ENCODE data around the gene SPI1.

The SPI1 gene

GRCh38 chr11:47391711-47392432 is 13.5 kb upstream of the SPI1 start:
- H3K4me3 ChIP-seq (ENCODE audit: low read length): no peak overlapping the region
- H3K36me3 ChIP-seq (ENCODE audit: control insufficient read depth, insufficient read depth, low read length, severe bottlenecking): no peaks in the 10 kb centered on the region
- no peak for DNase-seq (ENCODE audit: low read depth)
- no peaks in the 10 kb centered on the region for H3K27me3 ChIP-seq (replicated peaks; ENCODE audit: control insufficient read depth, insufficient read depth, low read length)
- no peaks in the 10 kb centered on the region for H3K9me3 ChIP-seq (ENCODE audit: control insufficient read depth, low read length)
- H3K9ac ChIP-seq (ENCODE audit: low read length): no peak overlapping the region
- peaks cover 4% of the 10 kb centered on the region for H3K4me1 ChIP-seq (ENCODE audit: control insufficient read depth, insufficient read depth, low read length)

GRCh38 chr11:47391077-47391583 is 12.8 kb upstream of the SPI1 start:
- H3K9ac ChIP-seq (ENCODE audit: low read length): no peak overlapping the region
- peaks cover 4% of the 10 kb centered on the region for H3K4me1 ChIP-seq (ENCODE audit: control insufficient read depth, insufficient read depth, low read length)
- no peak overlapping the region for H3K4me3 ChIP-seq (ENCODE audit: low read length)
- no peaks in the 10 kb centered on the region for H3K36me3 ChIP-seq (ENCODE audit: control insufficient read depth, insufficient read depth, low read length, severe bottlenecking)
- no peak for DNase-seq (ENCODE audit: low read depth)
- no peaks in the 10 kb centered on the region for H3K9me3 ChIP-seq (ENCODE audit: control insufficient read depth, low read length)
- H3K27me3 ChIP-seq (replicated peaks; ENCODE audit: control insufficient read depth, insufficient read depth, low read length): no peaks in the 10 kb centered on the region

GRCh38 chr11:47390422-47390760 is 12.0 kb upstream of the SPI1 start:
- Histone ChIP-seq H3K36me3 (ENCODE audit: control insufficient read depth, insufficient read depth, low read length, severe bottlenecking) (no peaks in the 10 kb centered on the region), H3K4me1 (ENCODE audit: control insufficient read depth, insufficient read depth, low read length) (peaks cover 4% of the 10 kb centered on the region)

DNA sequence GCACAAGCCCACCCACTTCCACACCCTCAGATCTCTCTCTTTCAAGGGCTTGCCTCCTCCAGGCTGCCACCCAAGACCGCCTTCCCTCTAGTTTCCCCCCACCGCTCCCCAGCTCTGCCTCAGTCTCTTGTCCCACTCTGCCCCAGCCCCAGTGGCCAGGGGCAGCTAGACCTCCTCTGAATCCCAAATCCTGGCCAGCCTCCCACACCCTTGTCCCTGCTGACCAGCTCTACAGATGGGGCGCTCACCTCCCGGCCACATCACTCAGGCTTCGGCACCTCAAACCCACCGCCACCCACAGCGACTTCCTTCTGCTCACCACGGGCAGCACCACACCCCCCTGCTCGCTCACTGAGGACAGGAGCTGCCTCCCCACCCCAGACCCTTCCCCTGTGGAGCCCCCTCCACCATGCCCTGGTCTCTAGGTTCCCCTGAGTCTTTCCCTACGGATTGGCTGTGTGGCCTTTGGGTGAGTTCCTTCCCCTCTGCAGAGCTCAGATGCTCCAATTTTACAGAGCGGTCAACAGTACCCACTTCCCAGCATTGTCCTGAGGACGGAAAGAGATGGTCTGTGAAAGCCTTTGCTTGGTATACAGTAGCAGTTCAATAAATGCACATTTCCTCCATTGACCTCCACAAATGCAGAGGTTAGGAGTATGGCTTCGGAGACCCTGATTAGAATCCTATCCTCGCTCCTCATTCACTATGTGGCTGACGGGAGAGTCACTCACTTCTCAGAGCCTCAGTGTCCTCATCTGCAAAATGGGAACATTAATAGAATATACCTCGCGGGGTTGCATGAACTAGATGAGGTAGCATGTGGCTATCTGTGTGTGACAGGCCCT is 11.5 kb upstream of the SPI1 start:
- Histone ChIP-seq H3K36me3 (ENCODE audit: control insufficient read depth, insufficient read depth, low read length, severe bottlenecking) (no peaks in the 10 kb centered on the region), H3K9me3 (ENCODE audit: control insufficient read depth, low read length) (no peaks in the 10 kb centered on the region), H3K4me3 (ENCODE audit: low read length) (no peak overlapping the region), H3K4me1 (ENCODE audit: control insufficient read depth, insufficient read depth, low read length) (peaks cover 4% of the 10 kb centered on the region), H3K27me3 (replicated peaks; ENCODE audit: control insufficient read depth, insufficient read depth, low read length) (no peaks in the 10 kb centered on the region), H3K9ac (ENCODE audit: low read length) (no peak overlapping the region)
- no peak for DNase-seq (ENCODE audit: low read depth)

More at GRCh38 chr11:47390422-47390760, 12.0 kb upstream of the SPI1 start:
- Histone ChIP-seq H3K27me3 (replicated peaks; ENCODE audit: control insufficient read depth, insufficient read depth, low read length) (no peaks in the 10 kb centered on the region), H3K9me3 (ENCODE audit: control insufficient read depth, low read length) (no peaks in the 10 kb centered on the region), H3K4me3 (ENCODE audit: low read length) (no peak overlapping the region), H3K9ac (ENCODE audit: low read length) (no peak overlapping the region)
- DNase-seq (ENCODE audit: low read depth): no peak

GRCh38 chr11:47388697-47389576 is 10.6 kb upstream of the SPI1 start:
- DNase-seq (ENCODE audit: low read depth): no peak
- H3K36me3 ChIP-seq (ENCODE audit: control insufficient read depth, insufficient read depth, low read length, severe bottlenecking): no peaks in the 10 kb centered on the region
- no peak overlapping the region for H3K9ac ChIP-seq (ENCODE audit: low read length)
- no peak overlapping the region for H3K4me3 ChIP-seq (ENCODE audit: low read length)
- peaks cover 4% of the 10 kb centered on the region for H3K4me1 ChIP-seq (ENCODE audit: control insufficient read depth, insufficient read depth, low read length)
- no peaks in the 10 kb centered on the region for H3K27me3 ChIP-seq (replicated peaks; ENCODE audit: control insufficient read depth, insufficient read depth, low read length)
- H3K9me3 ChIP-seq (ENCODE audit: control insufficient read depth, low read length): no peaks in the 10 kb centered on the region

GRCh38 chr11:47387944-47388696 is 9.8 kb upstream of the SPI1 start:
- H3K36me3 ChIP-seq (ENCODE audit: control insufficient read depth, insufficient read depth, low read length, severe bottlenecking): no peaks in the 10 kb centered on the region
- no peak for DNase-seq (ENCODE audit: low read depth)
- no peaks in the 10 kb centered on the region for H3K9me3 ChIP-seq (ENCODE audit: control insufficient read depth, low read length)
- H3K4me3 ChIP-seq (ENCODE audit: low read length): no peak overlapping the region
- no peaks in the 10 kb centered on the region for H3K4me1 ChIP-seq (ENCODE audit: control insufficient read depth, insufficient read depth, low read length)
- H3K9ac ChIP-seq (ENCODE audit: low read length): no peak overlapping the region
- no peaks in the 10 kb centered on the region for H3K27me3 ChIP-seq (replicated peaks; ENCODE audit: control insufficient read depth, insufficient read depth, low read length)

- no peaks in the 10 kb centered on the region for H3K4me1 ChIP-seq (ENCODE audit: control insufficient read depth, insufficient read depth, low read length)
- no peak overlapping the region for H3K9ac ChIP-seq (ENCODE audit: low read length)
- no peak for DNase-seq (ENCODE audit: low read depth)
- H3K9me3 ChIP-seq (ENCODE audit: control insufficient read depth, low read length): no peaks in the 10 kb centered on the region
- H3K36me3 ChIP-seq (ENCODE audit: control insufficient read depth, insufficient read depth, low read length, severe bottlenecking): no peaks in the 10 kb centered on the region
- no peak overlapping the region for H3K4me3 ChIP-seq (ENCODE audit: low read length)
- H3K27me3 ChIP-seq (replicated peaks; ENCODE audit: control insufficient read depth, insufficient read depth, low read length): no peaks in the 10 kb centered on the region
These were observed 6.2 kb upstream of the SPI1 start for GRCh38 chr11:47384498-47384897.

DNA sequence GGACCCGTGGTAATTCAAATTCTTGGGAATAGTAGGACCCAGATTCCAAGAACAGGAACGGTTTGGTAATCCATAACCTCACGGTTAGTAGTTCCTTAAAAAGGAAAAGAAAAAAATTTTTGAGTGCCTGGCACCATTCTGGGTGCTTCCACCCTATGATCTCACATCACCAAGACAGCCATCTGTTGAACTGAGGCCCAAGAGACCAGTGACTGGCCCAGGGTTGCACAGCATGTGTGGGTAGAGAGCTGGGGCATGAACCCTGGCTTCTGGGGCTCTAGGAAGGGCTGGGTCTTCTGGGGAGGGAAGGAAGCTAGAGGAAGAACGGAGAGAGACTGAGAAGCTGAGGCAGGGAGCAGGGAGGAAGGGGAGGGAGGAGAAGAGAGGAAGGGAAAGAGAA is 4.7 kb upstream of the SPI1 start:
- Histone ChIP-seq H3K4me3 (ENCODE audit: low read length) (no peak overlapping the region), H3K9ac (ENCODE audit: low read length) (no peak overlapping the region), H3K27me3 (replicated peaks; ENCODE audit: control insufficient read depth, insufficient read depth, low read length) (no peaks in the 10 kb centered on the region), H3K36me3 (ENCODE audit: control insufficient read depth, insufficient read depth, low read length, severe bottlenecking) (no peaks in the 10 kb centered on the region), H3K4me1 (ENCODE audit: control insufficient read depth, insufficient read depth, low read length) (no peaks in the 10 kb centered on the region), H3K9me3 (ENCODE audit: control insufficient read depth, low read length) (no peaks in the 10 kb centered on the region)
- DNase-seq (ENCODE audit: low read depth): no peak

DNA sequence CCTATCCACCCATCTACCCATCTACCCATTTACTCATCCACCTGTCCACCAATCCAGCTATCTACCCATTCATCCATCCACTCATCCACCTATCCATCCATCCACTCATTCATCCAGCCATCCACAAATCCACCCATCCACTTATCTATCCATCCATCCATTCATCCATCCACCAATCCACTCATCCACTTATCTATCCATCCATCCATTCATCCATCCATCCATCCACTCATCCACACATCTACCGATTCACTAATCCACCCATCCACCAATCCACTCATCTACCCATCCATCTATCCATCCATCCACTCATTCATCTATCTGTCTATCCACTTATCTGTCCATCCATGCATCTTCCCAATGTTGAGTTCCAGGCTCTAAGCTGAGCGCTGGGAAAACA is 1.7 kb upstream of the SPI1 start:
- no peak for DNase-seq (ENCODE audit: low read depth)

DNA sequence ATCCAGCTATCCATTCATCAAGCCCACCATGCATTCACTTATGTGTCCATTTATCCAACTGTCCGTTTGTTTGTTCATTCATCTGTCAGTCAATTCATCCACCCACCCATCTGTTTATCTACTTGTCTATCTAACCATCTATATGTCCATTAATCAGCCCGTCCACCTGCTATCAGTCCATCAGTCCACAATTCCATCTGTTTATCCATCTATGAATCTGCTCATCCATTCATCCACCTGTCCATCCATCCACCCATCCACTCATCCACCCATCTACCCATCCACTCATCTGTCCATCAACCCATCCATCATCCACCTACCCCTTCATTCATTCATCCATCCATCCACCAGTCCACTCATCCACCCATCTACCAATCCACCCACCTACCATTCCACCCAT is 970 bp upstream of the SPI1 start:
- Histone ChIP-seq H3K27me3 (replicated peaks; ENCODE audit: control insufficient read depth, insufficient read depth, low read length) (no peaks in the 10 kb centered on the region), H3K9me3 (ENCODE audit: control insufficient read depth, low read length) (no peaks in the 10 kb centered on the region), H3K9ac (ENCODE audit: low read length) (no peak overlapping the region), H3K4me1 (ENCODE audit: control insufficient read depth, insufficient read depth, low read length) (no peaks in the 10 kb centered on the region), H3K36me3 (ENCODE audit: control insufficient read depth, insufficient read depth, low read length, severe bottlenecking) (no peaks in the 10 kb centered on the region), H3K4me3 (ENCODE audit: low read length) (no peak overlapping the region)
- no peak for DNase-seq (ENCODE audit: low read depth)

More for the DNA sequence above, 1.7 kb upstream of the SPI1 start:
- H3K4me1 ChIP-seq (ENCODE audit: control insufficient read depth, insufficient read depth, low read length): no peaks in the 10 kb centered on the region
- no peak overlapping the region for H3K4me3 ChIP-seq (ENCODE audit: low read length)
- no peaks in the 10 kb centered on the region for H3K36me3 ChIP-seq (ENCODE audit: control insufficient read depth, insufficient read depth, low read length, severe bottlenecking)
- H3K9me3 ChIP-seq (ENCODE audit: control insufficient read depth, low read length): no peaks in the 10 kb centered on the region
- H3K9ac ChIP-seq (ENCODE audit: low read length): no peak overlapping the region
- H3K27me3 ChIP-seq (replicated peaks; ENCODE audit: control insufficient read depth, insufficient read depth, low read length): no peaks in the 10 kb centered on the region

All from adipocyte (in vitro differentiated cells).